Activated gamma-delta T cell treated with anti-CD3 and anti-CD28 coated beads, Interleukin-2, amount 50 U/mL, for 16 hours (primary cell): ENCODE measurements around the gene PLXDC1.
"Not testable (repeated sequence)": the region's sequence is repeated elsewhere in the genome, so short reads cannot be mapped to it uniquely, and the experiment has no call there.

Source experiments
- DNase-seq: peaks from one replicate; pipeline ENCODE4 v3.0.0-alpha.2; 2020; ENCODE audit warnings: low read depth

Gene PLXDC1

DNA sequence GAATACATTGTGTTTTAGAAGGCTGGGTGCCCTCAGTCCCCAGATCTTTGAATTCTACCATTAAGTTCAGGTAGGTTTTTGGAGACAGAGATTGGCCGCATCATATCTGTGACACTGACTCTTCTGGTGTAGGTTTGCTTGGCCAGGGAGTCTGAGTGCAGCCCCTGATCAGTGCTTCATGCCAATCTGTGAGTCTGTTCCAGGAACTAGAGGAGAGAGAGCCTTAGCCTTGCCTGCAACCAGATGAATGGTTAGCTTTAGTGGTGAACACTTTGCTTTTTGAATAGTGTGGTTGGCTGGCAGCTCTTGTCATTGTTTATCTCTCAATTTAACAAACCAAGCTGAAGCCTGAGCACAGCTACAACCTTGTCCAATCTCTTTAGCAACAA lies 87.8 kb downstream of the PLXDC1 start:
- no peak for DNase-seq

DNA sequence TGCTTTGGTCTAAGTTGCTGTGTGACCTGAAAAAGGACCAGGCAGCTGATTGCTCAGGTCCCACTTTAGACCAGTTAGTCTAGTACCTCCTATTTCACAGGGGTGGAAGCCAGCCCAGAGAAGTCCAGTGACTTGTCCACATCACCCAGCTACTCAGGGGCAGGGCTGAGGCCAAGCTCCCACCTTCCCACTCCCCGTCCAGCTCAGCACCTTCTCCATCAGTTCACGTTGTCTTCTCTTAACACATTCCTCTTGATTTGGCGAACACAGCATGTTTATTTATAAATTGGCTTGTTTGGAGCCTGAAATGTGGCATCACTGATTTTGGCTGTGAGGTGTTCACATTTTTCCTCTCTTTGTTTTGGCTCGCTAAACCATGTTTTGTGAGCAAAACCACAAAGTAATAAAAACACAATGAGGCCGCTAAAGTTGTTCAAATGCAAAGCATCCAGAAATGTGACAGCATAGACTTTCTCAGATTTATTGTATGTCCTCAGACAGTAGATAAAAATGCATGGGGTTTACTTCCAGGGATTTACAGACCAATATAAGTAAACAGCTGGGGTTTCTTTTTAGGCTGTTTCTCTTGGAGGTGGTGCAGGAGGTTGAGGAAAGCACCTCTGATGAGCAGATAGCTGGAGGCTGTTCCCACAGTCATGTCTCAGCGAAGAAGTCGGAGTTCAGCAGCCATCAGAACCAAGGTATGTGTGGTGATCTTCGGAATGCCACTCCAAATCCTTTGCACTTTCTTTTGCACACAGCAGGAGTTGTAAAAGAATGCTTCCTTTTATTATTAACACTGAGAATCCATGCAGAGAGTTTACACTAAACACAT lies 88.4 kb downstream of the PLXDC1 start:
- no peak for DNase-seq

DNA sequence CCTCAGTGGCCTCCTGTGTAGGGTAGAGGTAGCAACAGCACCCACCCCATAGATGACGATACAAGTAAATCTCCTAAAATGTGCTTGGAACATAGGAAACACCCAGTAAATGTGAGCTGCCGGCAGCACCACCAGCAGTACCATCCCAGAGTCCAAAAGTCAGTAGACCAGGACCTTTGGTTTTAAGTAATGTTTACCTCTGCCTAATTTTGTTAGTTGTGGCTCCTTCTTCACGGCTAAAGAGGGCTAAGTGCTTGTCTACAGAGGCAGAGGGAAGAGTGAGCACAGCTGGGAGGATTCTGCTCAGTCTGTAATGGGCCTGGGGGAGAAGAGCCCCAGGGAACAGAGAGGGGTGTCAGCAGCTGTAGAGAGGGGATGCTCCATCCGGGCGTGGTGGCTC lies 92.9 kb downstream of the PLXDC1 start:
- DNase-seq, result no peak

DNA sequence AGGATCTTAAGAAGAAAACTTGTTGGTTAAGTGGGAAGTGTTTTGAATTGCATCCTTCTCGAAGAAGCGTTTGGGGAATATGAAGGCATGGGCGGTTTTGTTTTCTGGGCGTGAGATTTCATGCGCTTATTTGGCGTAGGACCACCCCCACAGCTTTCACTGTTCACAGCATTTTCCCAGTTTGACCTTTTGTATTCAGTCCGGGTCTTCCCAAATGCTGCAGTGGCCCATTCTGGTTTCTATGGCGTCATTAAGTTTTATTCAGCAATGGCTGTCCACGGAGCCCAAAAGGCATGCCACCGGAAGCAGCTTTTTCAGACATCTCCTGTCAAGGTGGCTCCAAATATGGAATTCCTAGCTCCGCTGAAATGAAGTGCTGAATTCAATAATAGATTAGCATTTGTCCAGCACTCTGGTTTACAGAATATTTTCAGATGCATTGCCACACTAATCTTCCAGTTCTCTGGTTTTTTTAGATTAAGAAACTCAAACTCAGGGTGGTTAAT lies 93.7 kb downstream of the PLXDC1 start:
- no peak for DNase-seq

DNA sequence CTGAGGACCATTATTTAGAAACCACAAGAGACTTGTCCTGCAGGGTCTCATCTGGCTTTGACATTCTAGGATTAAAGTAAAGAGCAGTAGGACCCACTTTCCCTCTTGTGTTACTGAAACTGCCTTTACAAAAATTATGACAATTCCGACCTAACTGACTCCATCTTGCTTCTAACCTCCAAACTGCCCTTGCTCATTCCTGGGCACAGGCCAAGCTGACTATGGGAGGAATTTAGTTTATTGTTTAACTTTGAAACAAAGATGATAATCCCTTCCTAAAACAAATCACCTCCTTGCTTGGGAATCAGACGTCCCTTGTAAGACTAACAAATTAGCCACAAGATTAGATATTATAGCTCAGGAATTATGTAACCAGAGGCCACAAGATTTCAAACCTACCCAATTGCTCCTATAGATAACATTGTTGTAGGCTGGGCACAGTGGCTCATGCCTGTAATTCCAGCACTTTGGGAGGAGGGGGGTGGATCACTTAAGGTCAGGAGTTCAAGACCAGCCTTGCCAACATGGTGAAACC lies 97.3 kb downstream of the PLXDC1 start:
- DNase-seq, result no peak

DNA sequence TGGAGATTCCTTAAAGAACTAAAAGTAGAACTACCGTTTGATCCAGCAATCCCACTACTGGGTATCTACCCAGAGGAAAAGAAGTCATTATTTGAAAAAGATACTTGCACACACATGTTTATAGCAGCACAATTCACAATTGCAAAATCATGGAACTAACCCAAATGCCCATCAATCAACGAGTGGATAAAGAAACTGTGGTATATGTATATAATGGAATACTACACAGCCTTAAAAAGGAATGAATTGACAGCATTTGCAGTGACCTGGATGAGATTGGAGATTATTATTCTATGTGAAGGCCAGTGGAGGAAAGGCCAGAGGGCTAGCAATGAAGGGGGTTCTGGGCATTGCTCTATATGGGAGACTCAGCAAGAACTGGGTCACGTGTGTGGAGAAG lies 99.0 kb downstream of the PLXDC1 start:
- DNase-seq, result not testable (repeated sequence)

DNA sequence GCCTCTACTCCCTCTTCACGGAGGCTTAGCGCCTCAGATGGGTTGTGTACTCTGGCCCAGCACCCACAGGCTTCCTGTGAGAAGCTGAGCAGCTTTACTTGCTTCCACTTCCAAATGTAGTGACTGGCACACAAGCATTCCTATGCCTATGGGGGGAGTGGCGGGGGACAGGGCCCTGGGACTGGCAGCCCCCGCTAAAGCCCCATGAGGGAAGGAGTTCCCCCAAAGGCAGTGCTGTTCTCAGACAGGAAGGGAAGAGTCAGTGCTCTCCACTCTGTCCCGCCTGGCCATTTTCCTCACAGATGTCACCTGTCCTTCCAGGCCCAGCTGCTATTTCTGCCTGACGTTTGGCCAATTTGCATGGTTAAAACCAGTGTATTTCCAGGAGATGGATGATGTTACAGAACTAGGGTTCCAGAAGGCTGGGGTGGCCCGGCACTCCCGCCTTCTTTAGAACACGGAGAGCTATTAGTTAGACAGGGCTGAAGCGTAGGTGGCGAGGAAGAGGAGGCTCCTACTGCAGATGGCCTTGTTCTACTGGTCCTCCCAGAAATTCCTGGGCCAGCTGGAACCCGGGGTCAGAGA lies 100.3 kb downstream of the PLXDC1 start:
- no peak for DNase-seq

DNA sequence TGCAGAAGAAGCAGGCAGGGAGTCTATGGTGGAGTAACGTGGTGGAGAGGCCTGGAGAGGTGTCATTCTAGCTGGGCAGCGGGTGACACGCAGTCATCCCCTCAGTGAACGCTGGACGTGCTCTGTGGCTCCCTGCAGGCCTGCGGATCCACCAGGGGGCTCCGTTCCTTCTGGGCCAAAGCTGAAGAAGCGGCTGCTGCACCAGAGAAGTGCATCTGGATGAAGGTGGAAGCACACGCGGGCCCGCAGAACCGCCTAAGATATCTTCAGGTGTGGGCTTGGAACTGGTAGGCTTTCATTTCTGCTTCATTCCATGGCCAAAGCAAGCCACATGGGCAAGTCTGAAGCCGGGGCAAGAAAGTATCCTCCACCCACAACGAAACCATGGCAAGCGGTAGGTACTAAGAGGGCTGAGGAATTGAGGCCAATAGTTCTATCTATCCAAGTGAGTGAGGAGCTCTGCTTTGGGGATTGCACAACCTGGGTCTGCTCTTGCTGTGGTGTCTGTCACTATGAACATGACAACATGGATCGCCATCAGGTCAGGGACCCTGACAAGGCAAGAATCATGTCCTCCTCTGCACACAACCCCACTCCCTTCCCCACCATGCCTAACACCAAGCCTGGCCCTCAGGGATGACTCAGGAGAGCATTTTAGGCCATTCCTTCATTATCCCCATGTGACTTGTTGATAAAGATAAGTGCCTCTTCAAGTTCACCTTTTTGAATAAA lies 105.3 kb downstream of the PLXDC1 start:
- DNase-seq, result no peak

DNA sequence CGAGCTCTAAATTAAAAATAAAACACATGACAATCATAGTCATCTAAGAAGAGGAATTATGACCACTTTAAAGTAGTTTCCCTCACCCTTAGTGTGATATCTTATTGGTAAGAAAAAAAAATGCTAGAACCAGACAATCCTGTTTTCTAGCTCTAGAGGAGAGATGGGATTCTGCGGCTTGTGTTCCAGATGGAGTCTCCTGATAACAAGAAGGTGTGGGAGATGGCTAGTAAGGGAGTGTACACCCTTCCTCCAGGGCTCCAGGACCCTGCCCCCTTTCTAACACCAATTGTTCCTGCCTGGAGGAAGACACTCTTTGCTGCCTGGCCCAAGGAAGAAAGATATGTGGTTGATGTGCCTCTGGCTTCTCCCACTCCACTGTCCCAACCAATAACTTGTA lies 115.4 kb downstream of the PLXDC1 start:
- no peak for DNase-seq

DNA sequence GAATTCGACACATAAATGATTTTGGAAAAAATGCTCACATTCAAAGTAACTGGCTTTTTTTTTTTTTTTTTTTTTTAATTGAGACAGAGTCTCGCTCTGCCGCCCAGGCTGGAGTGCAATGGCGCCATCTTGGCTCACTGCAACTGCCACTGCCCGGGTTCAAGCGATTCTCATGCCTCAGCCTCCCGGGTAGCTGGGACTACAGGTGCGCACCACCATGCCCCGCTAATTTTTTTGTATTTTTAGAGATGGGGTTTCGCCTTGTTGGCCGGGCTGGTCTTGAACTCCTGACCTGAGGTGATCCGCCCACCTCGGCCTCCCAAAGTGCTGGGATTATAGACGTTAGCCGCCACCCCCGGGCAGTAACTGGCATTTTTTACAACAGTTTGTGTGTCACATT lies 115.9 kb downstream of the PLXDC1 start:
- DNase-seq, result not testable (repeated sequence)

DNA sequence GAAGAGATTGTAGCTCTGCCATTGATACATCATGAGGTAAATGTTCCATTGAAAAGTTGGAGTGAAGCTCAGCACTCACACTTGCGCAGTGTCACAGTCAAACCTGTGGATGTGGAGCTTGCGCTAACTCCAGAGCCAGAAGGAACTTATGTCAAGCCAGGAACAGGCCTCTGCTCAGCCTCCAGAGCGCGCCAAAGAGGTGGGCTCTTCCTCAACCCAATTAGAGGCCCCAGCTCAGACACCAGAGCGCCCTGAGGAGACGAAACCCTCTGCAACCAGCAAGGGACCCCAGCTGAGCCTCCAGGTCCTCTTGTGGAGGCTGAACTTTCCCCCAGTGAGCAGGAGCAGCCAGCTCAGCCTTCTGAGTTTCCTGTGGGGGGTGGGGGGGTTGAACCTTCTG lies 122.7 kb downstream of the PLXDC1 start:
- DNase-seq, result no peak

DNA sequence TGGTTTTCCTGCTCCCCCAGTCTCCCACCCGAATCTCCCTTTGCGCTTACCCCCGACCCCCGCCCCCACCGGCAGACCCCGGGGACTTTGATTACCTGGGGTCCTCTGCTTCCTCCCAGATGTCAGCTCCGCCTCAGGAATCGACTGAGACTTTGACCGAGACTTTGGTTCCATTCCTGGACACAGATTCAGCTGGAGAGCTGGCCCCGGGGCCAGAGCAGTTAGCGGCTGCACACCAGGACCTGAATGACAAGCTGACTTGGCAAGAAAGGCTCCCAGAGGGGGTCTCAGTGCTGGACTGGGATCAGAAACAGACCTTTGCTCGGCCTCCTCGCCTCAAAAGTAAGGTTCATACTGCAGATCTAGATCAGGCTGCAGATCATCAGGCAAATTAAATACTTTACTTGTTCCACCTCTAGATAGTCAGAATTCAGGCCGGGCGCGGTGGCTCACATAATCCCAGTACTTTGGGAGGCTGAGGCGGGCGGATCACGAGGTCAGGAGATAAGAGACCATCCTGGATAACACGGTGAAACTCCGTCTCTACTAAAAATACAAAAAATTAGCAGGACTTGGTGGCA lies 123.9 kb downstream of the PLXDC1 start:
- no peak for DNase-seq

DNA sequence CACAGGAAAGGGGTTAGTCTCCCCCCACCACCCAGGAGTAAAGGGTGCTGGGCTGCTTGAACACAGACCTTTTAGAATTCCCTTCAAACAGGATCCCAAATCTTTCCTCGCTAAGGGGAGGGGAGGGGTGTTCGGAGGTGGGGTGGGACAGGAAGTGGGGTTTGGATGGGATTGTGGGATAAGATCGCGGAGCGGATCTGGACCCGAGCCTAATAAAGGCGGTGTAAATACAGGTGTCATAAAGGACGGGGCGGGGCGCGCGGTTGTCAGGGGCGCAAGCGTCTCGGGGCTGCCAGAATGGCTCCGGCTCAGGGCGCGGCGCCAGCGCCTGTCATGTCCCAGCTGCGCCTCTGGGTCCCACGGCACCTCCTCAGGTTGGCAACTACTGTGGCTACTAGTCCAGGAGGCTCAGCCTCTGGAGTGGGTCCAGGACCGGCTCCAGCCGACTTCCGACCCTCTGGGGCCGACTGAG lies 124.4 kb downstream of the PLXDC1 start:
- no peak for DNase-seq

DNA sequence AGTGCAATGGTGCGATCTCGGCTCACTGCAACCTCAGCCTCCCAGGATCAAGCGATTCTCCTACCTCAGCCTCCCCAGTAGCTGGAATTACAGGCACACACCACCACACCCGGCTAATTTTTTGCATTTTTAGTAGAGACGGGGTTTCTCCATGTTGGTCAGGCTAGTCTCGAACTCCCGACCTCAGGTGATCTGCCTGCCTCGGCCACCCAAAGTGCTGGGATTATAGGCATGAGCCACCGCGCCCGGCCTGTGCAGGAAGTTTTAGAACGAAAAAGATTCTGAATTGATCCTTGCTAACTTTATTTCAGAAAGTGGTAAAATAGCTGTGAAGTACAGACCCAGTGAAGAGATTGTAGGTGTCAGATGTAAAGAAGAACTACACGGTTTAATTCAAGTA lies 125.1 kb downstream of the PLXDC1 start:
- not testable (repeated sequence) for DNase-seq

DNA sequence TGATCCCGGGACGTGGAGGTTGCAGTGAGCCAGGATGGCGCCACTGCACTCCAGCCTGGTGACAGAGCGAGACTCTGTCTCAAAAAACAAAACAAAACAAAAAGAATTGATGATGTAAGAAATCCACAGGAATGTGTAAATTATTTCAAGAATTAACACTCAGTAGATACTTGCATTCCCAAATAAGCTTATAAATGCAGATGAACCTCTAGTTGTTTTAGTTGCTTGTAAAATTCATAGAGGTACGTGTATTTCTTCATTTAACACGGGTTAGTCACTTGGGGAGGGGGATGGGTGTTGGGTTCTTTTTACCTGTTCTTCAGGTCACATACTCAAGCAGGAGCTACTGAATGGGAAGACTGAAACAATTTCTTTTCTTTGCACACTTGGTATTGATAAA lies 128.5 kb downstream of the PLXDC1 start:
- no peak for DNase-seq

DNA sequence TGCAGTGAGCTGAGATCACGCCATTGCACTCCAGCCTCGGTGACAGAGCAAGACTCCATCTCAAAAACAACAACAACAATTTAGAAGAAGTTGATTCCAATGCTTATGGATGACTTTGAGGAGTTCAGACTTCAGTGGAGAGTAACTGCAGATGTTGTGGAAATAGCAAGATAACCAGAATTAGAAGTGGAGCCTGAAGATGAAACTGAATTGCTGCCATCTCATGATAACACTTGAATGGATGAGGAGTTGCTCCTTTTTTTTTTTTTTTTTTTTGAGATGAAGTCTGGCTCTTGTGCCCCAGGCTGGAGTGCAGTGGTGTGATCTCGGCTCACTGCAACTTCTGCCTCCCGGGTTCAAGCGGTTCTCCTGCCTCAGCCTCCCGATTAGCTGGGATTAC lies 131.4 kb downstream of the PLXDC1 start:
- not testable (repeated sequence) for DNase-seq

DNA sequence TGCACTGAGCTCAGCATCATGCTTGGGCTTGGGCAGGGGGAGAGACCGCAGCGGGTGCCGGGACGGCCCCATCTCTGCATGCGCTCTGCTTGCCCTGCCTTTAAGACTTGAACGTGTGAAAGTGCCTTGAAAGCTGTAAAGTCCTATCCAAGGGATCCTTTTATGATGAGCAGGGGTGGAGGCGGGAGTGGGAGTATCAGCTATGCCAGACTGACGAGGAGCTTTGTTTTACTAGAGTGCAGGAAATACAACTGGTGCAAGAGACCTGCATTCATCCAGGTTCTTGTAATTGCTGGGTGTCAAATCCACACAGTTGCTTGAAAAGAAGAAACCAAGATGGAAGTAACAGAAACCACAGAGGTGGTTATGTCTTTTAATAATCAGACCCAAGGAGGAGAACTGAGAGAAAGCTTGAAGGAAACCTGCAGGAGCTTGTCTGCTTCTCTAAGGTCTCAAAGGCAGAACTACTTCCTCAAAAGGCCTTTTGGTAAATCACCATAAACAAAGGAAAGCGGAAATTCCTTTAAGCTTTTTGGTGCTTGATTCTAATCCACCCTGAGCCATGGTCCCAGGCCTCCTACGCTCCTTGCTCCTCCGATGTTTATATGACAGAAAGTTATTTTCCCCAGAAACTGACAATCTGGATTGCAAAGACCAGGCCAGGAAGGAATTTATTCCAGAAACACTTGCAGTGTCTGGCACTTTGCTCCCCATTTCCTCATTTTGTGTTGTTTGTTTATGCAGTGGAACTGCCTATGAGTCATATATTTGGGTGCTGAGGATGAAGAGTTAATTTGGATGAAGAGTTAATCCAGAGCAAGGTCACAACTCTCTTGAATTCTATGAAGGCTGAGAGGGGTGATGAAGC lies 132.9 kb downstream of the PLXDC1 start:
- DNase-seq, result no peak

DNA sequence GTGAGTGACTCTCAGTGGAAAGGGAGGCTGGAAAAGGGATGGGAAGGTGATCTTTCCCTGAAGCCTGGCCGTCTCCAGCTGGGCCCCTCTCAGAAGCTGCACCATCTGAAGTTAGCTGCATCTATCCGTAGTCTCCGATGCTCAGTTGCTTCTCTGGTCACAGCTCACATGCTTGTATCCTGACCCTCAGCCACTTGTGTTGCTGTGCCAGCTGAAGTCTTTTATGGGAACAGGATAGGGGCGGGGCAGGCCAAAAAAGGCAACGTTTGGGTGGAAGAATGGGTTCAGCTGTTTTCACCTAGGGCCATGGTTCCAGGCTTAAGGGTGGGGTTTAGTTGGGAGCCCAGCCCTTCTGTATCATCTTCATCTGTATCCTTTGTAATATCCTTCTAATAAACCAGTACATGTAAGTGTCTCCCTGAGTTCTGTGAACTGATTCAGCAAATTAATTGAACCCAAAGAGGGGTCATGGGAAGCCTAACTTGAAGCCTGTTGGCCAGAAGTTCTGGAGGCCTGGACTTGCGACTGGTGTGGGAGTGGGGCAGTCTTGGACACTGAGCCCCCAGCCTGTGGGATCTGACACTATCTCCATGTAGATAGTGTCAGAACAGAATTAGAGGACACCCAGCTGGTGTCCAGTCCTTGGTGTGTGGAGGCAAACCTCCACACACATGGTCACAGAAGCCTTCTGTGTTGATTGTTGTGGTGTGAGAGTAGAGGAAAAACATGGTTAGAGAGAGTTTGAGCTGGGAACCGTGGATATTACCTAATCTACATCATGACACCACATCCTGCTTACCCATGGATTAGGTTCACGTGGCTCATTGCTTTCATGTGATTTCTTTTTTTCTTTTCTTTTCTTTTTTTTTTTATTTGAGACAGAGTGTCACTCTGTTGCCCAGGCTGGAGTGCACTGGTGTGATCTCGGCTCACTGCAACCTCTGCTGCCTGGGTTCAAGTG lies 135.0 kb downstream of the PLXDC1 start:
- no peak for DNase-seq

DNA sequence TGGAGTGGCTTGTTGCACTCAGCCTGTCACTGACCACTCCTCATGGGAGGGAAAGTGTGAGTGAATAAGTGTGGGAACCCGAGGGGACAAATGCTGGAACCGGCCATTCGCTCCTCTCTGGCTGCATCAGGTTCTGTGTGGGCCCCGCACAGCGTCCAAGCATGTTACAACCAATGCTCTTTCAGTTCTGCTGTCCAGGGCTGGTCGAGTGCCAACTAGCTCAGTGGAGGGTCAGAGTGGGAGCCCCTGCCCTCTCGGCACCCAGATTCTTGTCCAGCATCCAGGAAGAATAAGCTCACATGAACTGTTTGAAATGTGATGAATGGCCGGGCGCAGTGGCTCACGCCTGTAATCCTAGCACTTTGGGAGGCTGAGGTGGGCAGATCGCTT lies 135.9 kb downstream of the PLXDC1 start:
- DNase-seq, result no peak
